Cardiac muscle cell (in vitro differentiated cells and primary cell): Measurements from ENCODE around the gene KBTBD13. TPM values are rescaled to one million over a fixed set of nuclear protein-coding genes. Genes with fewer than 3 reads are reported as not detected.

Experiments used
- DNase-seq, 2 donors: peaks; one replicate each; pipeline versions ENCODE4 v3.0.0 to v3.0.0-alpha.2; 2010 to 2017; ENCODE audit warnings: low read depth in 1 of 2, low spot score in 1 of 2
- H3K27ac ChIP-seq: fragments of 200-600 bp; sonication (generic); 2 replicates; pipeline ENCODE4 v1.5.1; 2016
- H3K27me3 ChIP-seq: fragments of 200-600 bp; sonication (generic); 2 replicates; pipeline ENCODE4 v1.6.0; 2016; ENCODE audit warnings: control low read depth
- H3K36me3 ChIP-seq: fragments of 200-600 bp; sonication (generic); 2 replicates; pipeline ENCODE4 v1.5.1; 2016; ENCODE audit warnings: control low read depth
- H3K4me1 ChIP-seq: fragments of 200-600 bp; sonication (generic); 2 replicates; pipeline ENCODE4 v1.8.1; 2017; ENCODE audit warnings: low read depth, mild to moderate bottlenecking, mixed run types
- H3K4me3 ChIP-seq: fragments of 200-600 bp; sonication (generic); 2 replicates; pipeline ENCODE4 v1.5.1; 2016; ENCODE audit warnings: mild to moderate bottlenecking
- H3K9me3 ChIP-seq: fragments of 200-600 bp; sonication (generic); 2 replicates; pipeline ENCODE4 v1.5.1; 2017; ENCODE audit warnings: low read depth, mild to moderate bottlenecking, control low read depth
- polyA plus RNA-seq: library from polyadenylated mRNA; unstranded; fragments of >200 nt; fragmentation: Nextera tagmentation; extraction: Ambion mirVana; gene quantifications from 2 replicates; pipeline ENCODE4 v1.2.1, GENCODE V29; 2016
- total RNA-seq: library from RNA; depleted of rRNA; stranded (reverse); fragments of >200 nt; gene quantifications from 2 replicates; pipeline ENCODE4 v1.2.3, GENCODE V29; 2016
- TF ChIP-seq, protein P1 (sequence below): IDR thresholded peaks from 2 replicates; pipeline ENCODE4 v1.5.1; 2012; ENCODE audit warnings: low read depth, mild to moderate bottlenecking, low read length

The KBTBD13 gene
- total RNA-seq (3.3 and 5.0 TPM in 2 replicates), polyA plus RNA-seq (4.8 and 5.0 TPM in 2 replicates)

DNA sequence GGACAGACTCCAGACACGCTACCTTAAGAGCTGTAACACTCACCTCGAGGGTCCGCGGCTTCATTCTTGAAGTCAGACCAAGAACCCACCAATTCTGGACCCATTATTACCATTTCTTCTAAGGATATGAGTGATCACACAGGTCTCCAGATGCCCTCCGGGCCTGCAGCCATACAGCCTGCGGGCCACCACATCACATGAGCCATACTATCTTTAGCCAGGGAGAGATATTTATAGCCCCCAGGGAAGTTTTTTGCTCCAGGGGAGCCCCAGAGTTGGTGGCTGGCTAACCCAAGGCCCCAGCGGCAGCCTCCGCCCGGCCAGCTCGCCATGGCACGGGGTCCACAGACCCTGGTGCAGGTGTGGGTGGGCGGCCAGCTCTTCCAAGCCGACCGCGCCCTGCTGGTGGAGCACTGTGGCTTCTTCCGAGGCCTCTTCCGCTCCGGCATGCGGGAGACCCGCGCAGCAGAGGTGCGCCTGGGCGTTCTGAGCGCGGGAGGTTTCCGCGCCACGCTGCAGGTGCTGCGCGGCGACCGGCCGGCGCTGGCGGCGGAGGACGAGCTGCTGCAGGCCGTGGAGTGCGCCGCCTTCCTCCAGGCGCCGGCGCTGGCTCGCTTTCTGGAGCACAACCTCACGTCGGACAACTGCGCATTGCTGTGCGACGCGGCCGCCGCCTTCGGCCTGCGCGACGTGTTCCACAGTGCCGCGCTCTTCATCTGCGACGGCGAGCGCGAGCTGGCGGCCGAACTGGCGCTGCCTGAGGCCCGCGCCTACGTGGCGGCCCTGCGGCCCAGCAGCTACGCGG lies at the start of gene KBTBD13:
Gene KBTBD13, plus strand, starts transcription at position 261 of the 805 bp plus-strand sequence. Its CDS starts 70 bp downstream, at position 331.
- Histone ChIP-seq H3K4me3 (no peak within 1 kb of the TSS), H3K9me3 (no peaks in the 10 kb centered on the region), H3K27me3 (no peaks in the 10 kb centered on the region), H3K36me3 (no peaks in the 10 kb centered on the region), H3K27ac (peak within 1 kb of the TSS; percentile 93), H3K4me1 (peaks cover 23% of the 10 kb centered on the region)
- TF ChIP-seq, protein P1, sequence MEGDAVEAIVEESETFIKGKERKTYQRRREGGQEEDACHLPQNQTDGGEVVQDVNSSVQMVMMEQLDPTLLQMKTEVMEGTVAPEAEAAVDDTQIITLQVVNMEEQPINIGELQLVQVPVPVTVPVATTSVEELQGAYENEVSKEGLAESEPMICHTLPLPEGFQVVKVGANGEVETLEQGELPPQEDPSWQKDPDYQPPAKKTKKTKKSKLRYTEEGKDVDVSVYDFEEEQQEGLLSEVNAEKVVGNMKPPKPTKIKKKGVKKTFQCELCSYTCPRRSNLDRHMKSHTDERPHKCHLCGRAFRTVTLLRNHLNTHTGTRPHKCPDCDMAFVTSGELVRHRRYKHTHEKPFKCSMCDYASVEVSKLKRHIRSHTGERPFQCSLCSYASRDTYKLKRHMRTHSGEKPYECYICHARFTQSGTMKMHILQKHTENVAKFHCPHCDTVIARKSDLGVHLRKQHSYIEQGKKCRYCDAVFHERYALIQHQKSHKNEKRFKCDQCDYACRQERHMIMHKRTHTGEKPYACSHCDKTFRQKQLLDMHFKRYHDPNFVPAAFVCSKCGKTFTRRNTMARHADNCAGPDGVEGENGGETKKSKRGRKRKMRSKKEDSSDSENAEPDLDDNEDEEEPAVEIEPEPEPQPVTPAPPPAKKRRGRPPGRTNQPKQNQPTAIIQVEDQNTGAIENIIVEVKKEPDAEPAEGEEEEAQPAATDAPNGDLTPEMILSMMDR = no peak
- peak in 1 of 2 donors; percentile 38 for DNase-seq

DNA sequence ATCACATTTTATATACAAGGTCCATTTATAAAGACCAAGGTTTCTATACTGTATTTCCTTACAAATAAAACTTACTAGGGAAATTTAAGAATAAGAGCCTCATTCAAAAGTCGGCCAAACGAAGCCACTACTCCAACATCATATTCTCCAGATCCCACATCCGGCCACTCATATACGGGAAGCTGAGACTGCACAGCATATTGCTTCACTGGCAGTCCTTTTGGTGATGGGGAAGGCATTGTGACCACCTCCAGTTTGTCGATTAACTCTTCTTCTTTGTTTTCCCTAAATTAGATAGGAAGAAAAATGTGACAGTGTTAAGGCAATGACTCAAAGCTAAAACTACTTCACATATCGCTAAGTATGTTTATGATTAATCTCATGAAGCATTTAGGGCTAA lies 49.8 kb upstream of the KBTBD13 start:
- H3K4me1 ChIP-seq = peaks cover 7% of the 10 kb centered on the region
- H3K27me3 ChIP-seq = no peaks in the 10 kb centered on the region
- no peak overlapping the region for H3K27ac ChIP-seq
- no peak for DNase-seq
- H3K4me3 ChIP-seq = no peak overlapping the region
- TF ChIP-seq, protein P1 = no peak
- H3K36me3 ChIP-seq = peaks cover 11% of the 10 kb centered on the region
- H3K9me3 ChIP-seq = no peaks in the 10 kb centered on the region

- TF ChIP-seq, protein P1 = no peak
- DNase-seq = no peak
- peaks cover 7% of the 10 kb centered on the region for H3K4me1 ChIP-seq
- no peaks in the 10 kb centered on the region for H3K9me3 ChIP-seq
- no peak overlapping the region for H3K27ac ChIP-seq
- H3K36me3 ChIP-seq = peaks cover 11% of the 10 kb centered on the region
- H3K27me3 ChIP-seq = no peaks in the 10 kb centered on the region
- no peak overlapping the region for H3K4me3 ChIP-seq
These were observed 49.0 kb upstream of the KBTBD13 start for GRCh38 chr15:65027593-65027992.

GRCh38 chr15:65028338-65028737 lies 48.2 kb upstream of the KBTBD13 start:
- no peak overlapping the region for H3K27ac ChIP-seq
- H3K27me3 ChIP-seq = no peaks in the 10 kb centered on the region
- no peaks in the 10 kb centered on the region for H3K9me3 ChIP-seq
- peaks cover 7% of the 10 kb centered on the region for H3K4me1 ChIP-seq
- peak overlapping the region; percentile 83 for H3K4me3 ChIP-seq
- peaks cover 4% of the 10 kb centered on the region for H3K36me3 ChIP-seq
- TF ChIP-seq, protein P1 = no peak
- no peak for DNase-seq

GRCh38 chr15:65028921-65029735 lies 47.4 kb upstream of the KBTBD13 start, which contains the start of gene MTFMT:
Gene MTFMT, minus strand, starts transcription at chr15:65029639. Its CDS starts 26 bp downstream, at chr15:65029613.
- TF ChIP-seq, protein P1 = peak; percentile 8
- peaks cover 7% of the 10 kb centered on the region for H3K4me1 ChIP-seq
- peak within 1 kb of the TSS; percentile 83 for H3K4me3 ChIP-seq
- DNase-seq = peak; percentile 87 to 91
- no peaks in the 10 kb centered on the region for H3K9me3 ChIP-seq
- H3K36me3 ChIP-seq = peaks cover 4% of the 10 kb centered on the region
- H3K27ac ChIP-seq = peak within 1 kb of the TSS; percentile 37
- no peaks in the 10 kb centered on the region for H3K27me3 ChIP-seq
